BJ (cell line): Measurements from ENCODE around the gene NLRP9. TPM values are rescaled to one million over a fixed set of nuclear protein-coding genes. Genes with fewer than 3 reads are reported as not detected.

Experiments
- CTCF ChIA-PET: fragments of 350-600 bp; formaldehyde crosslinking; extraction: SDS; loops from one replicate; lab custom pipeline; 2021; ENCODE audit warnings: antibody characterized with exemption, inconsistent platforms; lab: Yijun Ruan, JAX
- POLR2A ChIA-PET: fragments of 300-600 bp; sonication (Branson Sonifier 250); formaldehyde crosslinking; extraction: SDS; loops from one replicate; lab custom pipeline; 2021; ENCODE audit warnings: antibody characterized with exemption; lab: Charles Lee
- DNase-seq: peaks from one replicate; pipeline ENCODE4 v3.0.0-alpha.2; 2011; ENCODE audit warnings: low read depth
- H3K27me3 ChIP-seq: 2 replicates; pipeline ENCODE4 v1.6.0; 2011; ENCODE audit warnings: low read length; ENCODE audit not compliant: control insufficient read depth, insufficient read depth
- H3K36me3 ChIP-seq: 2 replicates; pipeline ENCODE4 v1.5.1; 2011; ENCODE audit warnings: low read length; ENCODE audit not compliant: control insufficient read depth, insufficient read depth
- H3K4me3 ChIP-seq: 2 replicates; pipeline ENCODE4 v1.5.1; 2011; ENCODE audit warnings: low read depth, mild to moderate bottlenecking, control low read depth, low read length
- CTCF ChIP-seq: IDR thresholded peaks from 2 replicates; pipeline ENCODE4 v1.5.1; 2011; ENCODE audit warnings: low read depth, mild to moderate bottlenecking, control low read depth, inconsistent platforms, low read length, moderate library complexity; ENCODE audit not compliant: insufficient read depth
- polyA plus RNA-seq: library from polyadenylated mRNA; depleted of rRNA; stranded (reverse); fragments of >200 nt; gene quantifications from 2 replicates; pipeline ENCODE4 v1.2.3, GENCODE V29; 2011

NLRP9 gene
- polyA plus RNA-seq, 1 experiment = not detected

- no peak for TF ChIP-seq CTCF
- ChIA-PET POLR2A (no interaction called here), CTCF (interaction anchor here (0.9 kb wide), 1 partner anchor 9 kb away, joined by 3 read pairs; no protein-coding TSS in a partner anchor)
- H3K27me3 ChIP-seq = no peaks in the 10 kb centered on the region
- no peak overlapping the region for H3K4me3 ChIP-seq
- no peak for DNase-seq
- no peaks in the 10 kb centered on the region for H3K36me3 ChIP-seq
Observed at GRCh38 chr19:55712804-55713631, 25.2 kb downstream of the NLRP9 start.

- TF ChIP-seq CTCF = no peak
Observed at GRCh38 chr19:55711719-55712118, 26.5 kb downstream of the NLRP9 start.

GRCh38 chr19:55705972-55706371 lies 32.2 kb downstream of the NLRP9 start:
- no peaks in the 10 kb centered on the region for H3K27me3 ChIP-seq
- TF ChIP-seq CTCF = no peak
- CTCF ChIA-PET = interaction anchor here (0.5 kb wide), 1 partner anchor 590 kb away, joined by 4 read pairs; no protein-coding TSS in a partner anchor
- no peak for DNase-seq
- H3K36me3 ChIP-seq = peaks cover 5% of the 10 kb centered on the region
- POLR2A ChIA-PET = no interaction called here
- no peak overlapping the region for H3K4me3 ChIP-seq

More at GRCh38 chr19:55711719-55712118, 26.5 kb downstream of the NLRP9 start:
- ChIA-PET POLR2A (no interaction called here), CTCF (no interaction called here)
- Histone ChIP-seq H3K36me3 (no peaks in the 10 kb centered on the region), H3K4me3 (no peak overlapping the region), H3K27me3 (no peaks in the 10 kb centered on the region)
- DNase-seq = no peak

- Histone ChIP-seq H3K27me3 (no peaks in the 10 kb centered on the region), H3K36me3 (peaks cover 6% of the 10 kb centered on the region), H3K4me3 (no peak overlapping the region)
- ChIA-PET POLR2A (no interaction called here), CTCF (interaction anchor here (0.7 kb wide), 1 partner anchor 21 kb away, joined by 3 read pairs; no protein-coding TSS in a partner anchor)
- no peak for DNase-seq
- TF ChIP-seq CTCF = 0 out of 2 replicates have a peak, but pooled peaks have one; percentile 2
Observed at GRCh38 chr19:55704494-55705245, 33.5 kb downstream of the NLRP9 start.

- ChIA-PET CTCF (interaction anchor here (0.8 kb wide), 1 partner anchor 10 kb away, joined by 3 read pairs; no protein-coding TSS in a partner anchor), POLR2A (no interaction called here)
- H3K27me3 ChIP-seq = no peaks in the 10 kb centered on the region
- H3K36me3 ChIP-seq = peaks cover 6% of the 10 kb centered on the region
- peak; percentile 77 for TF ChIP-seq CTCF
- DNase-seq = no peak
- no peak overlapping the region for H3K4me3 ChIP-seq
Observed at GRCh38 chr19:55703790-55704215, 34.4 kb downstream of the NLRP9 start.
